Mucosa of gallbladder (tissue), 1 donor: ENCODE results near the gene FDXR. TPM values are rescaled to one million over a fixed set of nuclear protein-coding genes. Genes with fewer than 3 reads are reported as not detected.

Experiments used
- total RNA-seq: library from RNA; stranded (reverse); gene quantifications from one replicate; pipeline ENCODE4 v1.2.1, GENCODE V29; 2021
- donor health status: DM: no; HTN: no; CAD: no.

Gene FDXR
- total RNA-seq, 1 donor from 2014 or later = 9.3 TPM

Other genes with a start within 250 kb of the FDXR start
- 0.35 TPM for gene CD300E, start 249.3 kb downstream of the FDXR start, total RNA-seq
- 1.8 TPM for gene CD300LF, start 160.1 kb downstream of the FDXR start, total RNA-seq
- 5.1 TPM for gene RAB37, start 135.7 kb downstream of the FDXR start, total RNA-seq
- gene NHERF1, start 124.4 kb downstream of the FDXR start, total RNA-seq = 568 TPM
- gene NAT9, start 96.6 kb downstream of the FDXR start, total RNA-seq = 43.7 TPM
- 0.43 TPM for gene GRIN2C, start 13.1 kb downstream of the FDXR start, total RNA-seq
- 0.12 TPM for gene FADS6, start 20.6 kb upstream of the FDXR start, total RNA-seq
- 0.09 TPM for gene USH1G, start 50.3 kb upstream of the FDXR start, total RNA-seq
- not detected for gene OTOP2, start 51.3 kb upstream of the FDXR start, total RNA-seq
- not detected for gene OTOP3, start 62.9 kb upstream of the FDXR start, total RNA-seq
- gene HID1, start 99.8 kb upstream of the FDXR start, total RNA-seq = 186 TPM
- 83.8 TPM for gene CDR2L, start 114.6 kb upstream of the FDXR start, total RNA-seq
- gene MRPL58, start 139.7 kb upstream of the FDXR start, total RNA-seq = 16.7 TPM
- 226 TPM for gene ATP5PD, start 174.0 kb upstream of the FDXR start, total RNA-seq
- 28.3 TPM for gene KCTD2, start 174.2 kb upstream of the FDXR start, total RNA-seq
- 19.9 TPM for gene SLC16A5, start 215.0 kb upstream of the FDXR start, total RNA-seq
- gene ARMC7, start 237.0 kb upstream of the FDXR start, total RNA-seq = 20.2 TPM